Muscle layer of colon (tissue), 2 donors: ENCODE results near the gene LASP1.
A peak's percentile ranks its signal among the peaks of the same experiment; 100 is the strongest.

Experiments
- H3K27ac ChIP-seq: one replicate; pipeline ENCODE4 v1.7.0; 2013; ENCODE audit warnings: low read depth, mild to moderate bottlenecking, low read length, moderate library complexity
- H3K27me3 ChIP-seq, 2 donors: one replicate each; pipeline ENCODE4 v1.7.0; 2013; ENCODE audit warnings: low read length in 2 of 2, mild to moderate bottlenecking in 2 of 2; ENCODE audit not compliant: insufficient read depth in 2 of 2, control insufficient read depth in 1 of 2
- H3K36me3 ChIP-seq: one replicate; pipeline ENCODE4 v1.7.0; 2013; ENCODE audit warnings: mild to moderate bottlenecking, low read length; ENCODE audit not compliant: insufficient read depth
- H3K4me1 ChIP-seq: one replicate; pipeline ENCODE4 v1.7.0; 2013; ENCODE audit warnings: mild to moderate bottlenecking, low read length; ENCODE audit not compliant: insufficient read depth
- H3K4me3 ChIP-seq, 2 donors: one replicate each; pipeline ENCODE4 v1.7.0; 2013; ENCODE audit warnings: low read length in 2 of 2, low read depth in 1 of 2, mild to moderate bottlenecking in 1 of 2, moderate library complexity in 1 of 2
- H3K9ac ChIP-seq: one replicate; pipeline ENCODE4 v1.7.0; 2013; ENCODE audit warnings: low read length
- H3K9me3 ChIP-seq: one replicate; pipeline ENCODE4 v1.7.0; 2013; ENCODE audit warnings: mild to moderate bottlenecking, low read length
- donor health status: abdominal sarcoma.
- donor health status: Adenocarcinoma of cecum.

The LASP1 gene

DNA sequence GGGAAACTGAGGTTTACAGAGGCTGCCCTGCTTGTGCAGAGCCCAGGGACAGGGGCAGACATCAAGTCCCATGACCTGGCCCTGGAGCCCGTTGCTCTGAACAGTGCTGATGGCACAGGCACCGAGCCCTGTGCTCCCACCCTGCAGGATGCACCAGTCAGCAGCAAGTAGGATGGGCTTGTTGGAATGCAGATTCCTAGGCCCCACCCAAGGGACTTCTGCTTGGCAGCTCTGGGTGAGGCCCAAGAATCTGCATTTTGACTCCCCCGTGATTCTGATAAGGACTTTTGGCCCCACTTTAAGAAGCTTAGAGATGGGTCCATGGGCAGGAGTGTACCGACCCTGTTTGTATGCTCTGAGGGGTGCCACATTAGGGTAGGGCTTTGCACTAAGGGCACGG is 23.3 kb downstream of the LASP1 start:
- peaks cover 65% of the 10 kb centered on the region for H3K36me3 ChIP-seq
- no peak overlapping the region for H3K4me3 ChIP-seq
- no peaks in the 10 kb centered on the region for H3K27me3 ChIP-seq
- no peaks in the 10 kb centered on the region for H3K9me3 ChIP-seq
- H3K9ac ChIP-seq: no peak overlapping the region
- H3K4me1 ChIP-seq: peaks cover 46% of the 10 kb centered on the region
- peak overlapping the region; percentile 56 for H3K27ac ChIP-seq

DNA sequence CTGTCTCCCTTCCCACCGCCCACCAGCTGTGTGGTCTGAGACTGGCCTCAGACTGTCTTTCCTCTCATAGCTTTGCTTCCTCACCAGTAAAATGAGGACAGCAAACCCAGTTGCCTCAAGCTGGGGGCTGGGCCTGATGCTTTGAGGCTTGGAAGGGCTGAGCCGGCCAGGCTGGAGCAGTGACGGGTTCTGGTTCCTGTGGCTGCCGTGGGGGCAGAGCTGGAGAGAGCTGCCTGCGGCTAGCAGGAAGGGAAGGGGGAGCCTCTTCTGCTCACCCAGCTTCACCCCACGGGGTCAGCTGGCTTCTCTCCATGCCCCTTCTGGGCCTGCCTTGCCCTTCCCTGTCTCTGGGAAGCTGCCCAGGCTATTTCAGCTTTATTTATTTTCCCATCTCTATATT is 23.7 kb downstream of the LASP1 start:
- Histone ChIP-seq H3K27me3 (no peaks in the 10 kb centered on the region), H3K36me3 (peaks cover 68% of the 10 kb centered on the region), H3K4me3 (no peak overlapping the region), H3K9me3 (no peaks in the 10 kb centered on the region), H3K9ac (no peak overlapping the region), H3K4me1 (peaks cover 51% of the 10 kb centered on the region), H3K27ac (peak overlapping the region; percentile 56)

DNA sequence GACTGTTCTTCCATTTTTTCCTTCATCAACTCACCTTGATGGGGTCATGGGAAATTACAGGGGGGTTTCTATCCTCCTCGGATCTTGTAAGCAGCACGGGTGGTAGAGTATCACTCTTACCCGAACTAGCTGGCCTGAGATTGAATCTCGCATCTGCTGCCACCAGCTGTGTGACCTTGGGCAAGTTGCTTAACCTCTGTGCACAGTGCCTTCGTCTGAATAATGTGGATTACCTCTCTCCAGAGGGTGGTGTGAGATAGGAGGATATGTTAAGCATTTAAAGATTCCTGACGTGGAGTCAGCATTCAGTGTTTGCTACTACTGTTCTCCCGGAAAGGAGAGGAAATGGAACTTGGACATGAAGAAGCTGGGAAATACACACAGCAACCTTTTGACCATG is 24.4 kb downstream of the LASP1 start:
- Histone ChIP-seq H3K9ac (no peak overlapping the region), H3K4me3 (no peak overlapping the region), H3K27me3 (no peaks in the 10 kb centered on the region), H3K36me3 (peaks cover 75% of the 10 kb centered on the region), H3K9me3 (no peaks in the 10 kb centered on the region), H3K4me1 (peaks cover 58% of the 10 kb centered on the region), H3K27ac (no peak overlapping the region)

DNA sequence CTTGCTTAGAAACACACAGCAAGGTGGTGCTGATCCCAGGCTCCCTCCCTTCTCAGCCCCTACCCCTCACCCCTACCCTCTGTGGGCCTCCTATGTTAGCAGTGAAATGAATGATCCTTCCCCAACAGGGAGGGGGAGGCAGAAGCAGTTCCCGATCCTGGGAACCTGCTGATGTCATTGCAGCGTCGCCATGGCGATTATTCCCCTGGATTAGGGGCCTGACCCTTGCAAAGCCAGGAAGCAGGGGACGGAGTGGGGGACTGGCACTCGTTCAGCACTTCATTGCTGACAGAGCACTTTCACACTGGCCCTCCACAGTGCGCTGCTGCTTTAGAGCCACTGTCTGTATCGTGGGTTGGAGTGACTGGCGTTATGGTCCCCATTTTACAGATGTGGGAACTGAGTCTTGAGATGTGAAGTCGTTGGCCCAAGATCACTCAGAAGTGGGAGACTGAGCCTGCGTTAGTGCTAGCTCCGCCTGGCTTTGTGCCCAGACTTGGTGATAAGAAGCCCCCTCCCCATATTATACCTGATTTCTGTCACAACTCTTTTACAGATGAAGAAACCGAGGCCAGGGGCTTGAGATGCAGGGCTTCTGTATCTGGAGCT is 26.6 kb downstream of the LASP1 start:
- H3K4me1 ChIP-seq: peaks cover 71% of the 10 kb centered on the region
- no peak overlapping the region for H3K27ac ChIP-seq
- no peaks in the 10 kb centered on the region for H3K27me3 ChIP-seq
- H3K4me3 ChIP-seq: no peak overlapping the region
- no peak overlapping the region for H3K9ac ChIP-seq
- H3K9me3 ChIP-seq: no peaks in the 10 kb centered on the region
- H3K36me3 ChIP-seq: peaks cover 61% of the 10 kb centered on the region

DNA sequence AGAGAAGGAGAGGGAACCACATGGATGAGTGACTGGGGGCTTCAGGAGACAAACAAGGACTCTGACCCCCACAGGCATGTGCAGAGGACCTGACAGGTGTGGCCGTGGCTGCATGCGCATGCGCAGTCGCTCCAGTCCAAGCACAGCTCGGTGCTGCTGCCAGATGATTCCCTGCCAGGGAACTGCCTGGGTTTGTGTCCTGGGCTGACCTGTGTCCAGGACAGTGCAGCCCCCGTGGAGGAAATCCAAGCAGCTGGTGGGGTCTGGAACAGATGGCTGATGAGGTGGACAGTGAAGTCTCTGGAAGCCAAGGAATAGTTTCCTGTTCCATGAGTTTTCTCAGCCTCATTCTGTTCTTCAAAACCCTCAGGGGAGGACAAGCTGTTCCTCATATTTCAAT is 27.3 kb downstream of the LASP1 start:
- peak overlapping the region; percentile 57 for H3K27ac ChIP-seq
- H3K9ac ChIP-seq: no peak overlapping the region
- no peaks in the 10 kb centered on the region for H3K9me3 ChIP-seq
- H3K4me3 ChIP-seq: no peak overlapping the region
- H3K27me3 ChIP-seq: no peaks in the 10 kb centered on the region
- peaks cover 72% of the 10 kb centered on the region for H3K4me1 ChIP-seq
- peaks cover 53% of the 10 kb centered on the region for H3K36me3 ChIP-seq

DNA sequence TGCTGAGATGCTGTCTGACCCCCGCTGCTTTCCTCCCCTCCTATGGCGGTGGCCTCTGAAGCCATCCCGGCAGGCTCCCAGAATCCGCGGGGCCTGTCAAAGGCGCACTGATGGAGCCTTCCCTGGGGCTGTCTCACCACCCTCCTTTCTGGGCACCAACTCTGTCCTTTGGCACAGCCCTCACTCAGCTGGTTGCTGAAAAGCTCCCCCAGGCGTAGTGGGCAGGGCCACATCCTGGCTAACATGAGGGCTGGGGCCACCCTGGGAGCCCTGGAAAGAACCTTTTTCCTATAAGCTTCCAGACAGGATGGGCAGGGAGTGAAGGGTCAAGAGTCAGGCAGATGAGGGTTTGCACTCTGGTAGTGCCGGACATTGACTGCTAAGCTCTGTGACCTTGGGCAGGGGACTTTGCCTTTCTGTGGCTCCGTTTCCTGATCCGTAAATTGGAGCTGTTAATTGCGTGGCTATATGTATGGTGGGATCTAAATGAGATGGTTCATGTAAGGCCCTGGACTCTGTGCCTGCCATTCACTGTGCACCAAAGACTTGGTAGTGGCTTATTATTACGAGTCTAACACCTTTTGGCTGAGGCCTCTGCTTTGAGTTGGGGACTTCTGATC is 27.9 kb downstream of the LASP1 start:
- H3K36me3 ChIP-seq: peaks cover 47% of the 10 kb centered on the region
- H3K27me3 ChIP-seq: no peaks in the 10 kb centered on the region
- no peak overlapping the region for H3K4me3 ChIP-seq
- no peak overlapping the region for H3K9ac ChIP-seq
- H3K9me3 ChIP-seq: no peaks in the 10 kb centered on the region
- peaks cover 67% of the 10 kb centered on the region for H3K4me1 ChIP-seq
- peak overlapping the region; percentile 57 for H3K27ac ChIP-seq

DNA sequence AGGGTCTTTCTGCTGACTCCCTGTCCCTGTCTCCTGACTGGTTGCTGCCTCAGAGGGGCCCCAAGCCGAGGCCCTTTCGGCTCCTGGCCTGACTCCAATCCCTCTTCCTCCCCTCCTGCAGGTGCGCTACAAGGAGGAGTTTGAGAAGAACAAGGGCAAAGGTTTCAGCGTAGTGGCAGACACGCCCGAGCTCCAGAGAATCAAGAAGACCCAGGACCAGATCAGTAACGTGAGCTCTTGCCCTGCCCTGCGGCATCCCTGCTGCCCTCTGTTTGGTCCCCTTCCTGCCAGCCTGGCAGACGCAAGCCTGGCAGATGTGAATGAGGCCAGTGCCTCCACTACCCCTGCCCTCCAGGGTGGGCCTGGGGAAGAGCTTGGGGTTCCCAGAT is 28.4 kb downstream of the LASP1 start:
- no peak overlapping the region for H3K9ac ChIP-seq
- peak overlapping the region; percentile 57 for H3K27ac ChIP-seq
- peaks cover 62% of the 10 kb centered on the region for H3K4me1 ChIP-seq
- peaks cover 45% of the 10 kb centered on the region for H3K36me3 ChIP-seq
- no peaks in the 10 kb centered on the region for H3K9me3 ChIP-seq
- H3K27me3 ChIP-seq: no peaks in the 10 kb centered on the region
- H3K4me3 ChIP-seq: no peak overlapping the region

DNA sequence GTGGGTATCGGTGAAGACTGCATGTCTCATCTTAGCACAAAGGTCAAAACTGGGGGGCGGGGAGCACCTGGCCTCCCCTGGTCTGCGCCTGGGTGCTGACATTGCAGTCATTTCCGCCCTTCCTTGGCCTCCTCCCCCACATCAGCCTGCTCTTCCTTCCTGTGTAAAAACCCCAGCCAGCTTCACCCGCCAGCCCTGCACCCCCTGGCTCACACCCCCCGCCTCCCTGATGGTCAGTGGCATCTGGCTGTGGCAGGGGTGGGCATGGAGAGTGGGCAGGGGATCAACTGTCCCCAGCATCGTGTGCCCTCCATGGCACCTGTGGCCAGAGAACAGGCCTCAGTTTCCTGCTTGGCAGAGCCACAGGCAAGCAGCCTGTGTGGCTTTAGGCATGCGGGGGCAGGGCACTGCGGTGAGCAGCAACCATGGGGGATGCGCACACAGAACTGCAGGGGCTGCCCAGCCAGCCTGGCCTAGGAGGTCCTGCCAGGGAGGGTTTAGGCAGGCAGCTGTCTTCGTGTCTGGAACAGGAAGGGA is 29.0 kb downstream of the LASP1 start:
- no peaks in the 10 kb centered on the region for H3K9me3 ChIP-seq
- H3K9ac ChIP-seq: no peak overlapping the region
- H3K27ac ChIP-seq: no peak overlapping the region
- H3K36me3 ChIP-seq: peaks cover 49% of the 10 kb centered on the region
- no peak overlapping the region for H3K4me3 ChIP-seq
- H3K4me1 ChIP-seq: peaks cover 56% of the 10 kb centered on the region
- no peaks in the 10 kb centered on the region for H3K27me3 ChIP-seq

DNA sequence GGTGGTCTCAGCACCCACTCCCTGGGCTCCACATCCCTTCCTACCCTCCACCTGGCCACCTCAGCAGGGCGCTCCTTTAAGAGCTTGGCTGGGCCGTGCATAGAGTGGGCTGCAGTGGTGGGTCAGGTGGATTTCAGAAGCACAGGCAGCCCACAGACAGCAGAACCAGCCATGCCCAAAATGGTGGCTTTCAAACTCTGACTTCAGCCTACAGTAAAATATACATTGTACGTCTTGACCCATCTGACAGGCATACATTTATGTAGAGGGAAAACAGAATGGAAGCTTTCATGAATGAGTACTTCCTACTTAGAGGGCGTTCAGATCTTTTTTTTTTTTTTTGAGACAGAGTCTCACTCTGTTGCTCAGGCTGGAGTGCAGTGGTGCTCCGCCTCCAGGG is 29.6 kb downstream of the LASP1 start:
- H3K4me3 ChIP-seq: no peak overlapping the region
- H3K36me3 ChIP-seq: peaks cover 51% of the 10 kb centered on the region
- H3K9me3 ChIP-seq: no peaks in the 10 kb centered on the region
- H3K9ac ChIP-seq: no peak overlapping the region
- no peak overlapping the region for H3K27ac ChIP-seq
- H3K27me3 ChIP-seq: no peaks in the 10 kb centered on the region
- H3K4me1 ChIP-seq: peaks cover 51% of the 10 kb centered on the region

DNA sequence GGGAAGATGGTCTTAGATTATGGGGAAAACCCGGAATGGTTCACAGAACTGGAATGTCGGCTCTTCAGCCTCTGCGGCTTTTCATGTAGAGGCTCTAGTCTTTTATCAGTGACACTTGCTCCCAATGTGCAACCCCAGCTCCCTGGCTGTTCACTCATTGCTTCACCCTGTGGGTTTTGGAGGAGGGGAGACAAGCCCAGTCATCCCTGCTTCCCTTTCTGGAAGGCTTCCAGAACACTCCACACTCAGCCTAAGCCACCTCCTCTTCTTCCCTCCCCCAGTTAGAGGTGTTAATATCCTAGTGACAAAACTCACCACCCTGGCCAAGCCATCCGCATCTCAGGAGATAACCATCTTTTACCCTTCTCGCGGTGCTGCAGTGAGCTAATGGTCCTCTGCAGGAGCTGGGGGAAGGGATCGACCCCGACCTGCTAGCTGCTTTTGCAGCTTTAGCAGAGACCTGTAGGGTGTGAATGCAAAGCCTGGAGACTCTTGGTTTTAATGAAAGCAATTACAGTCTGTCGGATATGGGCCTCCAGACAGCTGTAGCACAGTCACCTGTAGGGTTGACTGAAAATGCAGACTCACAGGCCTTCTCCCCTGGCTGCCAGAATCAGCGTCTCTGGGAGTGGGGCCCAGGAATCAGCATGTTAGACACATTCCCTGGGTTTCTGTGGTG is 31.3 kb downstream of the LASP1 start:
- Histone ChIP-seq H3K4me1 (peaks cover 46% of the 10 kb centered on the region), H3K9me3 (no peaks in the 10 kb centered on the region), H3K27me3 (no peaks in the 10 kb centered on the region), H3K36me3 (peaks cover 55% of the 10 kb centered on the region), H3K4me3 (peak overlapping the region in 1 of 2 donors; percentile 22), H3K9ac (no peak overlapping the region), H3K27ac (peak overlapping the region; percentile 70)

DNA sequence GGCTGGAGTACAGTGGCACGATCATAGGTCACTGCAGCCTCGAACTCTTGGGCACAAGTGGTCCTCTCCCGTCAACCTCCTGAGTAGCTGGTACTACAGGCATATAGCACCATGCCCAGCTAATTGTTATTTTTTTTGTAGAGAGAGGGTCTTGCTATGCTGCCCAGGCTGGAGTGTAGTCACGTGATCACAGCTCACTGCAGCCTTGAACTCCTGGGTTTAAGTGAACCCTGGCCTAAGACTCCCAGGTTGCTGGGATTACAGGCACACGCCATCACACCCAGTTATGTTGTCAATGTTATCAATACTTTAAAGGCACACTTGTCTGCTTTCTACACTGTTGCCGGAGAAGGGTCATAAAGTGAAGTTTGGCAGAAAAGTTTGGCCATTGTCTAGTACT is 33.5 kb downstream of the LASP1 start:
- H3K36me3 ChIP-seq: peaks cover 46% of the 10 kb centered on the region
- no peaks in the 10 kb centered on the region for H3K27me3 ChIP-seq
- H3K4me3 ChIP-seq: no peak overlapping the region
- no peak overlapping the region for H3K9ac ChIP-seq
- H3K4me1 ChIP-seq: peaks cover 43% of the 10 kb centered on the region
- H3K9me3 ChIP-seq: no peaks in the 10 kb centered on the region
- H3K27ac ChIP-seq: no peak overlapping the region
